GM12878 (cell line): Measurements from ENCODE around the gene SHCBP1L. TPM values are rescaled to one million over a fixed set of nuclear protein-coding genes. Genes with fewer than 3 reads are reported as not detected.
A peak's percentile ranks its signal among the peaks of the same experiment; 100 is the strongest.

Experiments
- ATAC-seq: fragments of 200-7000 bp; cut with Tn5 transposase; 3 replicates; pipeline ENCODE4 v1.9.1; 2020; ENCODE audit warnings: mild to moderate bottlenecking, moderate library complexity
- BruUV-seq: library from RNA; stranded (reverse); fragments of 400-500 nt; replicated peaks from 2 replicates; lab custom pipeline; 2021; lab: Mats Ljungman, UMichigan
- CTCF ChIA-PET: fragments of 300-600 bp; sonication (Branson Sonifier 250); formaldehyde crosslinking; extraction: SDS; loops from one replicate; lab custom pipeline; 2021; ENCODE audit warnings: inconsistent platforms; lab: Yijun Ruan, JAX
- POLR2A ChIA-PET: fragments of 350-600 bp; formaldehyde crosslinking; extraction: SDS; loops from one replicate; lab custom pipeline; 2021; ENCODE audit warnings: inconsistent platforms; lab: Charles Lee
- RAD21 ChIA-PET: fragments of 300-600 bp; sonication (Branson Sonifier 250); formaldehyde crosslinking; loops from one replicate; lab custom pipeline; 2023; ENCODE audit warnings: antibody characterized with exemption; ENCODE audit not compliant: unreplicated experiment; lab: Charles Lee
- SMC1A ChIA-PET: fragments of 300-600 bp; sonication (Branson Sonifier 250); formaldehyde crosslinking; loops from one replicate; lab custom pipeline; 2023; ENCODE audit not compliant: unreplicated experiment, uncharacterized antibody; lab: Charles Lee
- DNase-seq: peaks from one replicate; pipeline ENCODE4 v3.0.0-alpha.2; 2011; ENCODE audit warnings: low read depth, low spot score
- FAIRE-seq: peaks from 3 replicates; lab custom pipeline; 2011; peaks lifted over from hg19 to GRCh38; lab: Jason Lieb, UNC
- H2AFZ ChIP-seq: 2 replicates; pipeline ENCODE4 v1.6.0; 2011; ENCODE audit warnings: low read depth, low read length, control low read depth; ENCODE audit not compliant: control insufficient read depth
- H3K27ac ChIP-seq: 2 replicates; pipeline ENCODE4 v1.5.1; 2011; ENCODE audit warnings: control low read depth; ENCODE audit not compliant: control insufficient read depth, insufficient read depth
- H3K27me3 ChIP-seq, 2 experiments: replicated peaks in 1 of 2; 2 replicates each; pipeline versions ENCODE4 v1.6.0 to v1.6.1; 2011; ENCODE audit warnings: low read length in 1 of 2; ENCODE audit not compliant: control insufficient read depth in 2 of 2, insufficient read depth in 2 of 2
- H3K36me3 ChIP-seq, 2 experiments: 2 replicates each; pipeline ENCODE4 v1.5.1; 2011; ENCODE audit warnings: low read length in 1 of 2; ENCODE audit not compliant: control insufficient read depth in 2 of 2, insufficient read depth in 2 of 2
- H3K4me1 ChIP-seq: 2 replicates; pipeline ENCODE4 v1.6.1; 2011; ENCODE audit warnings: mild to moderate bottlenecking, low read length, moderate library complexity, mixed read lengths; ENCODE audit not compliant: control insufficient read depth, insufficient read depth
- H3K4me2 ChIP-seq: 2 replicates; pipeline ENCODE4 v1.6.0; 2011; ENCODE audit warnings: control low read depth; ENCODE audit not compliant: control insufficient read depth, insufficient read depth
- H3K4me3 ChIP-seq: fragments of 200-600 bp; sonication (generic); 2 replicates; pipeline ENCODE4 v1.5.1; 2016
- H3K79me2 ChIP-seq: 2 replicates; pipeline ENCODE4 v1.6.0; 2011; ENCODE audit warnings: low read length; ENCODE audit not compliant: control insufficient read depth, insufficient read depth
- H3K9ac ChIP-seq: 2 replicates; pipeline ENCODE4 v1.8.0; 2011; ENCODE audit warnings: low read length, control low read depth, mixed read lengths; ENCODE audit not compliant: control insufficient read depth, insufficient read depth
- H3K9me3 ChIP-seq: replicated peaks from 3 replicates; pipeline ENCODE4 v1.5.1; 2011; ENCODE audit warnings: mild to moderate bottlenecking, low read length; ENCODE audit not compliant: control insufficient read depth, insufficient read depth
- H4K20me1 ChIP-seq: 2 replicates; pipeline ENCODE4 v1.6.0; 2011; ENCODE audit not compliant: control insufficient read depth, insufficient read depth
- ATF7 ChIP-seq: fragments of 450-650 bp; IDR thresholded peaks from 2 replicates; pipeline ENCODE4 v1.6.1; 2016; ENCODE audit warnings: low read depth, mild to moderate bottlenecking
- BMI1 ChIP-seq: fragments of 450-650 bp; IDR thresholded peaks from 2 replicates; pipeline ENCODE4 v1.6.1; 2016; ENCODE audit warnings: mild to moderate bottlenecking, moderate library complexity, borderline replicate concordance
- CHD2 ChIP-seq: IDR thresholded peaks from 2 replicates; pipeline ENCODE4 v1.6.1; 2011; ENCODE audit warnings: low read depth, low read length, improper control_type of control experiment, borderline replicate concordance
- EP300 ChIP-seq, 2 experiments: fragments of 150-350 bp in 1 of 2; IDR thresholded peaks; 2 replicates each; pipeline ENCODE4 v1.6.1; 2011 to 2012; ENCODE audit warnings: low read depth in 2 of 2, low read length in 2 of 2, borderline replicate concordance in 1 of 2, improper control_type of control experiment in 1 of 2, inconsistent platforms in 1 of 2; ENCODE audit not compliant: control insufficient read depth in 1 of 2
- ESRRA ChIP-seq: IDR thresholded peaks from 2 replicates; pipeline ENCODE4 v1.6.1; 2012; ENCODE audit warnings: mild to moderate bottlenecking, low read length, improper control_type of control experiment
- NFXL1 ChIP-seq: fragments of 450-650 bp; IDR thresholded peaks from 2 replicates; pipeline ENCODE4 v1.6.1; 2017; ENCODE audit warnings: antibody characterized with exemption, mild to moderate bottlenecking, borderline replicate concordance
- POU2F2 ChIP-seq: IDR thresholded peaks from 3 replicates; pipeline ENCODE4 v1.6.1; 2011; ENCODE audit warnings: low read depth, mild to moderate bottlenecking, low read length, borderline replicate concordance
- RBBP5 ChIP-seq: fragments of 200-600 bp; sonication (generic); conservative IDR thresholded peaks from 2 replicates; pipeline ENCODE4 v1.6.1; 2016
- WRNIP1 ChIP-seq: IDR thresholded peaks from 2 replicates; pipeline ENCODE4 v1.6.1; 2011; ENCODE audit warnings: low read depth, low read length, improper control_type of control experiment, borderline replicate concordance
- ZNF217 ChIP-seq: fragments of 450-650 bp; IDR thresholded peaks from 2 replicates; pipeline ENCODE4 v1.6.1; 2017; ENCODE audit warnings: antibody characterized with exemption, mild to moderate bottlenecking
- ZNF622 ChIP-seq: fragments of 450-650 bp; IDR thresholded peaks from 2 replicates; pipeline ENCODE4 v1.6.1; 2017; ENCODE audit warnings: mild to moderate bottlenecking, inconsistent platforms
- ZSCAN29 ChIP-seq: fragments of 450-650 bp; IDR thresholded peaks from 2 replicates; pipeline ENCODE4 v1.6.1; 2017; ENCODE audit warnings: mild to moderate bottlenecking, moderate library complexity
- WGBS: methylation state at CpG from one replicate; pipeline ENCODE4 v1.1.6; 2016; ENCODE audit warnings: low lambda C conversion rate; ENCODE audit not compliant: insufficient replicate concordance, insufficient coverage; ENCODE audit errors: missing lambda C conversion rate; 5-methylcytosine and 5-hydroxymethylcytosine counted together
- in situ Hi-C: fragments of 300-500 bp; cut with MboI; formaldehyde crosslinking; loops from 9 replicates; pipeline ENCODE4 v1.14.3; 2018; ENCODE audit warnings: mixed read lengths
- intact Hi-C: fragments of 100-400 bp; cut with micrococcal nuclease; formaldehyde crosslinking; loops from one replicate; pipeline ENCODE4 v1.14.2; 2022; ENCODE audit not compliant: unreplicated experiment
- polyA plus RNA-seq, 11 experiments: library from polyadenylated mRNA; depleted of rRNA in 4 of 11; unstranded in 6 of 11; stranded (reverse) in 5 of 11; fragments of >200 nt; fragmentation: Nextera tagmentation in 4 of 11; fragmentation: Illumina TruSeq in 1 of 11; extraction: Ambion mirVana in 4 of 11; extraction: Trizol in 1 of 11; gene quantifications; 1 replicate in 1 of 11; 2 replicates in 10 of 11; pipeline versions ENCODE4 v1.2.1 to v1.2.3, GENCODE V29; 2011 to 2016; ENCODE audit warnings: inconsistent platforms in 2 of 11, missing spikeins in 2 of 11, low read depth in 1 of 11
- total RNA-seq, 4 experiments: library from RNA; depleted of rRNA in 3 of 4; stranded (reverse); fragments of >200 nt in 3 of 4; fragmentation: Illumina TruSeq in 1 of 4; extraction: Trizol in 1 of 4; gene quantifications; 2 replicates each; pipeline versions ENCODE4 v1.2.1 to v1.2.3, GENCODE V29; 2013 to 2021
- TF ChIP-seq, protein P1 (sequence below): IDR thresholded peaks from 2 replicates; pipeline ENCODE4 v1.6.1; 2011; ENCODE audit warnings: mild to moderate bottlenecking, low read depth, low read length, moderate library complexity; ENCODE audit not compliant: insufficient replicate concordance

The SHCBP1L gene
- total and polyA plus RNA-seq, 10 of the 15 experiments (the other 5 are each of a cell fraction or from before 2014, with no cell fraction given), result not detected

GRCh38 chr1:182972231-182972630, 19.3 kb upstream of the SHCBP1L start:
- POLR2A ChIA-PET, result interaction anchor here (1.8 kb wide), 1 partner anchor 10 kb away, joined by 5 read pairs; no protein-coding TSS in a partner anchor
- FAIRE-seq (peak; percentile 62), ATAC-seq (no peak), DNase-seq (no peak)
- Histone ChIP-seq H3K27me3 (no peaks in the 10 kb centered on the region), H3K9ac (no peak overlapping the region), H3K4me1 (no peaks in the 10 kb centered on the region), H2AFZ (no peak overlapping the region), H3K9me3 (no peaks in the 10 kb centered on the region), H3K36me3 (no peaks in the 10 kb centered on the region), H4K20me1 (no peaks in the 10 kb centered on the region), H3K4me2 (no peak overlapping the region), H3K79me2 (no peaks in the 10 kb centered on the region), H3K27ac (no peak overlapping the region), H3K4me3 (no peak overlapping the region)
- no peak for TF ChIP-seq BMI1
- TF ChIP-seq ZNF622, result no peak
- TF ChIP-seq RBBP5, result no peak
- no peak for TF ChIP-seq POU2F2
- TF ChIP-seq ZSCAN29, result no peak
- SMC1A ChIA-PET, result interaction anchor here (1.5 kb wide), 1 partner anchor 9 kb away, joined by 12 read pairs; no protein-coding TSS in a partner anchor
- RAD21 ChIA-PET, result interaction anchor here (1.4 kb wide), 1 partner anchor 9 kb away, joined by 8 read pairs; no protein-coding TSS in a partner anchor
- intact Hi-C loops (no loop called here), in situ Hi-C loops (no loop called here)
- CTCF ChIA-PET, result no interaction called here
- WGBS, result 24% methylated on average over 2 of the region's 2 CpGs
- BruUV-seq, result no TSS peak

DNA sequence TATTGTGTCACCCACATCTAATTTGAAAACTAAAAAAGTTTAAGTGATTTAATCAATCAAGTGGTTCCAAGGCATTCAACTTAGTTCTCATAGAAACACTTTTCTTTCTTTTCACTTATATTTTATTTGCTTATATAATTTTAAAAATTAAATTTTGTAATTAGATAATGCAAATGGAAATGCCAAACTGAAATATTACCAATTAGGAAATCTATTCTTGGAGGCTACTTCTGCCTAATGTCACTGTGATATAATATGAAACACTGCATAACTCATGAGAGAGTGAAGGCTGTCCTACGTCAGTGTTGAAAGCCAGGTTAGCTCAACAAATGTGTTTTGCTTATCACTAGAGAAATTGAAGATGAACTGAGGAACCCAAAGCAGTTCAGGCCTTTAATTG, 18.3 kb upstream of the SHCBP1L start:
- no peak overlapping the region for H3K27ac ChIP-seq
- H2AFZ ChIP-seq, result no peak overlapping the region
- no peaks in the 10 kb centered on the region for H4K20me1 ChIP-seq
- H3K4me3 ChIP-seq, result no peak overlapping the region
- ChIA-PET POLR2A (interaction anchor here (1.8 kb wide), 1 partner anchor 9 kb away, joined by 5 read pairs; no protein-coding TSS in a partner anchor), SMC1A (interaction anchor here (1.0 to 1.5 kb wide), 4 partner anchors 8 to 280 kb away, joined by 3 to 12 read pairs (median 3); no protein-coding TSS in a partner anchor), RAD21 (interaction anchor here (0.9 to 1.4 kb wide), 2 partner anchors 8 to 131 kb away, joined by 3 to 8 read pairs; no protein-coding TSS in a partner anchor), CTCF (interaction anchor here (0.7 to 1.9 kb wide), 3 partner anchors 8 to 101 kb away, joined by 3 to 7 read pairs (median 4); no protein-coding TSS in a partner anchor)
- H3K27me3 ChIP-seq, result no peaks in the 10 kb centered on the region
- no peak overlapping the region for H3K9ac ChIP-seq
- no peaks in the 10 kb centered on the region for H3K36me3 ChIP-seq
- no peaks in the 10 kb centered on the region for H3K9me3 ChIP-seq
- FAIRE-seq (no peak), DNase-seq (no peak), ATAC-seq (no peak)
- H3K4me1 ChIP-seq, result no peaks in the 10 kb centered on the region
- H3K4me2 ChIP-seq, result no peak overlapping the region
- WGBS, result 0% methylated on average over 1 of the region's 1 CpG
- in situ Hi-C loops, result no loop called here
- BruUV-seq, result no TSS peak
- no peaks in the 10 kb centered on the region for H3K79me2 ChIP-seq
- intact Hi-C loops, result no loop called here
- TF ChIP-seq NFXL1 (no peak), ESRRA (no peak), ATF7 (no peak), ZNF217 (no peak), WRNIP1 (no peak), EP300 (IDR thresholded peaks at IDR 0.05; ENCODE audit: borderline replicate concordance in 1 of 2, control insufficient read depth in 1 of 2, low read depth in 2 of 2, low read length in 2 of 2) (no peak), CHD2 (no peak), RBBP5 (no peak)
- TF ChIP-seq, protein P1, sequence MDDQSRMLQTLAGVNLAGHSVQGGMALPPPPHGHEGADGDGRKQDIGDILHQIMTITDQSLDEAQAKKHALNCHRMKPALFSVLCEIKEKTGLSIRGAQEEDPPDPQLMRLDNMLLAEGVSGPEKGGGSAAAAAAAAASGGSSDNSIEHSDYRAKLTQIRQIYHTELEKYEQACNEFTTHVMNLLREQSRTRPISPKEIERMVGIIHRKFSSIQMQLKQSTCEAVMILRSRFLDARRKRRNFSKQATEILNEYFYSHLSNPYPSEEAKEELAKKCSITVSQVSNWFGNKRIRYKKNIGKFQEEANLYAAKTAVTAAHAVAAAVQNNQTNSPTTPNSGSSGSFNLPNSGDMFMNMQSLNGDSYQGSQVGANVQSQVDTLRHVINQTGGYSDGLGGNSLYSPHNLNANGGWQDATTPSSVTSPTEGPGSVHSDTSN, result no peak
